ENCODE measurements around the gene C13orf46. TPM values are rescaled to one million over a fixed set of nuclear protein-coding genes. Genes with fewer than 3 reads are reported as not detected.

Gene C13orf46
- total and polyA plus RNA-seq, 2 of the 8 experiments (the other 6 are each of a cell fraction or from before 2014, with no cell fraction given), result 0.23 to 0.28 TPM

DNA sequence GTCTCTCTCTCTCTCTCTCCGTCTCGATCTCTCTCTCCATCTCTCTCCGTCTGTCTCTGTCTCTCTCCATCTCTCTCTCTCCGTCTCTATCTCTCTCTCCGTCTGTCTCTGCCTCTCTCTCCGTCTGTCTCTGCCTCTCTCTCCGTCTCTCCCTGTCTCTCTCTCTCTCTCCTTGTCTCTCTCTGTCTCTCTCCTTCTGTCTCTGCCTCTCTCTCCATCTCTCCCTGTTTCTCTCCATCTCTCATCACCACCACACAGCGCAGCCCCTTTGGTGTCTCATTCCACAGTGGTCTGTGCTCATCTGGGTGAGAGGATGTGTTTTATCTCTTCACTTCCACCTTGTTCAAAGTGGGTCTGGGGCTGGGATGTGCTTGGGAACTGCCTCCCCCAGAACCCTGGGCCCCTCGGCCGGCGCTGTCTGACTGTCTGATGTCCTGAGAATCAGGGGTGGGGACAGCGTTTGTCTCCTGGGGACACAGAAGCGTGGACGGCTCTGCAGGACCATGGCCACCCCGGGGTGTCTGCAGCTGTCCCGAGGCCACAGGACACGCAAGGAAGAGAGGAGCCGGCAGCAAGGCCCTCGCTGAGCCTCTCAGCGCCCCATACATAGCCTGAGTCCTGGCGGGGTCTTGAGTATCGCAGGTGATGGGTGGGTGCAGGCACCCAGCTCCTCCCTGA lies 40.2 kb upstream of the C13orf46 start:
- Histone ChIP-seq H3K18ac (ENCODE audit: extremely low read depth, low read length) (no peak overlapping the region), H2BK15ac (ENCODE audit: low read length) (no peak overlapping the region), H2AK5ac (ENCODE audit: low read depth, low read length) (no peak overlapping the region), H4K5ac (ENCODE audit: insufficient read length, low read depth, low read length) (no peak overlapping the region), H3K36me3 (ENCODE audit: control insufficient read depth in 2 of 4, insufficient read depth in 4 of 4, low read length in 3 of 4) (no peaks in the 10 kb centered on the region), H3K4me3 (ENCODE audit: extremely low read depth in 1 of 4, insufficient read depth in 2 of 4, low read depth in 3 of 4, low read length in 4 of 4) (no peak overlapping the region), H3K9me3 (ENCODE audit: insufficient read depth in 2 of 2, low read depth in 1 of 2, low read length in 1 of 2) (no peaks in the 10 kb centered on the region), H3K4me2 (ENCODE audit: insufficient read depth in 1 of 2, low read depth in 2 of 2, low read length in 2 of 2) (no peak overlapping the region), H4K20me1 (replicated peaks in 1 of 2; ENCODE audit: control insufficient read depth in 1 of 2, insufficient read depth in 2 of 2, low read length in 2 of 2) (peaks cover 0 to 4% of the 10 kb centered on the region in 2 experiments), H2AFZ (ENCODE audit: low read length) (no peak overlapping the region), H3K14ac (ENCODE audit: insufficient read length) (no peak overlapping the region), H2BK12ac (ENCODE audit: low read depth, low read length) (no peak overlapping the region), H3K23ac (ENCODE audit: insufficient read length) (no peak overlapping the region), H3K79me2 (ENCODE audit: control insufficient read depth in 1 of 2, insufficient read depth in 2 of 2, low read length in 2 of 2) (no peaks in the 10 kb centered on the region), H3K27me3 (replicated peaks in 1 of 4; ENCODE audit: control insufficient read depth in 3 of 4, extremely low read depth in 1 of 4, insufficient read depth in 3 of 4, low read length in 3 of 4) (no peaks in the 10 kb centered on the region), H3K23me2 (ENCODE audit: low read depth, low read length) (peaks cover 5% of the 10 kb centered on the region; the same call in 1 of the 2 replicates), H4K91ac (replicated peaks; ENCODE audit: insufficient read length, low read length) (no peak overlapping the region), H2BK120ac (replicated peaks; ENCODE audit: low read depth, low read length) (no peak overlapping the region), H3K56ac (replicated peaks; ENCODE audit: insufficient read length, low read depth, low read length) (no peak overlapping the region), H3K27ac (ENCODE audit: low read depth, low read length) (no peak overlapping the region), H3K4ac (replicated peaks; ENCODE audit: insufficient read length, low read depth, low read length) (no peak overlapping the region), H3K79me1 (ENCODE audit: low read depth, low read length) (no peaks in the 10 kb centered on the region), H3K9ac (replicated peaks in 1 of 4; ENCODE audit: extremely low read depth in 1 of 4, low read depth in 3 of 4, low read length in 3 of 4) (no peak overlapping the region), H2BK5ac (ENCODE audit: low read depth, low read length) (no peak overlapping the region), H2BK20ac (ENCODE audit: low read length) (no peak overlapping the region), H3K4me1 (replicated peaks in 1 of 4; ENCODE audit: control insufficient read depth in 3 of 4, insufficient read depth in 4 of 4, low read length in 3 of 4) (no peaks in the 10 kb centered on the region), H4K8ac (ENCODE audit: extremely low read depth, insufficient read depth, low read length) (no peak overlapping the region)
- WGBS, 2 experiments (ENCODE audit: extremely low coverage in 1 of 2, insufficient coverage in 1 of 2, insufficient read length in 1 of 2, insufficient replicate concordance in 2 of 2, low coverage in 1 of 2, low lambda C conversion rate in 2 of 2, missing lambda C conversion rate in 1 of 2), result 87% methylated on average over 22 of the region's 22 CpGs; no CpG with 5 or more reads in 1 of the 2 experiments
- no peak for DNase-seq (ENCODE audit: low read depth in 1 of 2, low spot score in 2 of 2)
- no peak for FAIRE-seq
- POLR2A ChIA-PET (ENCODE audit: partially characterized antibody), result no interaction called here
- CTCF ChIA-PET (ENCODE audit: partially characterized antibody), result no interaction called here

All from H1 (cell line).